Keratinocyte (primary cell): ENCODE results near the gene FRMD6. TPM values are rescaled to one million over a fixed set of nuclear protein-coding genes. Genes with fewer than 3 reads are reported as not detected.

Experiments
- DNase-seq: peaks from one replicate; pipeline ENCODE4 v3.0.0-alpha.2; 2011; ENCODE audit warnings: low read depth, missing footprints, low spot score
- FAIRE-seq: peaks from 2 replicates; lab custom pipeline; 2011; peaks lifted over from hg19 to GRCh38; lab: Jason Lieb, UNC
- H2AFZ ChIP-seq: 2 replicates; pipeline ENCODE4 v1.6.0; 2012; ENCODE audit warnings: low read length, control low read depth, inconsistent platforms; ENCODE audit not compliant: control insufficient read depth
- H3K27ac ChIP-seq: 2 replicates; pipeline ENCODE4 v1.5.1; 2011; ENCODE audit warnings: low read length; ENCODE audit not compliant: control insufficient read depth, insufficient read depth
- H3K27me3 ChIP-seq: 3 replicates; pipeline ENCODE4 v1.6.0; 2011; ENCODE audit warnings: low read length; ENCODE audit not compliant: control insufficient read depth, insufficient read depth; ENCODE audit errors: extremely low read depth
- H3K36me3 ChIP-seq, 2 experiments: 2 replicates in 1 of 2; 3 replicates in 1 of 2; pipeline ENCODE4 v1.5.1; 2011; ENCODE audit warnings: low read length in 2 of 2, mild to moderate bottlenecking in 1 of 2; ENCODE audit not compliant: control insufficient read depth in 2 of 2, insufficient read depth in 2 of 2; ENCODE audit errors: extremely low read depth in 1 of 2
- H3K4me1 ChIP-seq: 3 replicates; pipeline ENCODE4 v1.5.1; 2011; ENCODE audit warnings: low read length; ENCODE audit not compliant: control insufficient read depth, insufficient read depth; ENCODE audit errors: extremely low read depth
- H3K4me2 ChIP-seq: 3 replicates; pipeline ENCODE4 v1.6.0; 2011; ENCODE audit warnings: low read depth, low read length; ENCODE audit not compliant: control insufficient read depth, insufficient read depth; ENCODE audit errors: extremely low read depth
- H3K4me3 ChIP-seq, 3 experiments: fragments of 200-600 bp in 1 of 3; sonication (generic) in 1 of 3; 2 replicates in 2 of 3; 3 replicates in 1 of 3; pipeline ENCODE4 v1.5.1; 2011 to 2016; ENCODE audit warnings: low read length in 3 of 3, mild to moderate bottlenecking in 3 of 3, control low read depth in 2 of 3, inconsistent platforms in 1 of 3, low read depth in 1 of 3, mixed read lengths in 1 of 3, mixed run types in 1 of 3, moderate library complexity in 1 of 3; ENCODE audit not compliant: control insufficient read depth in 2 of 3, insufficient read depth in 2 of 3; ENCODE audit errors: extremely low read depth in 1 of 3
- H3K79me2 ChIP-seq: 2 replicates; pipeline ENCODE4 v1.6.0; 2012; ENCODE audit warnings: low read length; ENCODE audit not compliant: control insufficient read depth, insufficient read depth
- H3K9ac ChIP-seq: 3 replicates; pipeline ENCODE4 v1.6.0; 2011; ENCODE audit warnings: low read length; ENCODE audit not compliant: control insufficient read depth, insufficient read depth; ENCODE audit errors: extremely low read depth
- H3K9me1 ChIP-seq: 3 replicates; pipeline ENCODE4 v1.6.0; 2011; ENCODE audit warnings: low read length; ENCODE audit not compliant: control insufficient read depth, insufficient read depth; ENCODE audit errors: extremely low read depth
- H3K9me3 ChIP-seq: 2 replicates; pipeline ENCODE4 v1.5.1; 2012; ENCODE audit warnings: low read depth, low read length; ENCODE audit not compliant: control insufficient read depth
- H4K20me1 ChIP-seq: 3 replicates; pipeline ENCODE4 v1.6.0; 2011; ENCODE audit warnings: low read length; ENCODE audit not compliant: control insufficient read depth, insufficient read depth; ENCODE audit errors: extremely low read depth
- EZH2 ChIP-seq: IDR thresholded peaks from one replicate; pipeline ENCODE4 v1.6.1; 2012; ENCODE audit warnings: inconsistent platforms, mild to moderate bottlenecking, low read length, moderate library complexity
- dilution Hi-C: fragments of 300-500 bp; cut with MboI; formaldehyde crosslinking; loops from one replicate; pipeline ENCODE4 v1.7.0; 2020; ENCODE audit warnings: low sequenced_read_pairs; ENCODE audit not compliant: extremely low pct_ligation_motif_present
- polyA plus RNA-seq, 5 experiments: library from polyadenylated mRNA; depleted of rRNA in 3 of 5; stranded (reverse) in 3 of 5; stranded (forward) in 1 of 5; unstranded in 1 of 5; fragments of >200 nt; gene quantifications; 1 replicate in 1 of 5; 2 replicates in 3 of 5; 3 replicates in 1 of 5; pipeline versions ENCODE4 v1.2.1 to v1.2.3, GENCODE V29; 2011 to 2012; ENCODE audit warnings: missing spikeins in 2 of 5, low read depth in 1 of 5, low replicate concordance in 1 of 5
- TF ChIP-seq, protein P1 (sequence below), 3 experiments: IDR thresholded peaks in 1 of 3; conservative IDR thresholded peaks in 1 of 3; optimal IDR thresholded peaks in 1 of 3; 2 replicates in 2 of 3; 3 replicates in 1 of 3; pipeline versions ENCODE3 to v1.5.1; 2011; ENCODE audit warnings: low read length in 3 of 3, mild to moderate bottlenecking in 3 of 3, moderate library complexity in 2 of 3, control low read depth in 1 of 3, inconsistent platforms in 1 of 3; ENCODE audit not compliant: insufficient read depth in 2 of 3; ENCODE audit errors: extremely low read depth in 1 of 3

FRMD6 gene
- polyA plus RNA-seq, 1 donor (not counting 4 experiments of a cell fraction or from before 2014, with no cell fraction given), result 120 TPM

DNA sequence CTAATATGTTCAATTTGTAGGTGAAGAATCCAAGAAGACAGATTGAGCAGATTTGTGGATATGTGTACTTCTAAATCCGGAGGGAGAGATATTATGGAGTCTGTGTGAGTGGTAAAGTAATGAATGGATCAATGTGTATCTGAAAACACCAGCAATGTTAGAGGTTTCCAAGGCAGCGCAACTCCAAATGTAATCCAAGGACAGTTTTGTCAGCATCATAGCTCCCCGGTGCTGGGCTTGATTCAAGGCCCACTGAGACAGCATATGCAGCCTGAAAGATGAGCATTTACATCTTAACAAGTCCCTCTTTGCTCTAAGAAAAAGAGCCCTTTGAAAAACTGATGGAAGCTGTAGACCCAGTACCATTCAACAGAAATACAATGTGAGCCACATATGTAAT, 38.3 kb upstream of the FRMD6 start:
- Histone ChIP-seq H3K4me2 (no peak overlapping the region), H2AFZ (no peak overlapping the region), H3K9me1 (no peaks in the 10 kb centered on the region), H3K4me3 (no peak overlapping the region), H3K9ac (no peak overlapping the region), H3K27me3 (no peaks in the 10 kb centered on the region), H4K20me1 (peaks cover 11% of the 10 kb centered on the region), H3K27ac (no peak overlapping the region), H3K79me2 (peaks cover 55% of the 10 kb centered on the region), H3K36me3 (peaks cover 0 to 3% of the 10 kb centered on the region in 2 experiments), H3K4me1 (peaks cover 14% of the 10 kb centered on the region), H3K9me3 (no peaks in the 10 kb centered on the region)
- DNase-seq (no peak), FAIRE-seq (no peak)
- no peak for TF ChIP-seq EZH2
- TF ChIP-seq, protein P1, sequence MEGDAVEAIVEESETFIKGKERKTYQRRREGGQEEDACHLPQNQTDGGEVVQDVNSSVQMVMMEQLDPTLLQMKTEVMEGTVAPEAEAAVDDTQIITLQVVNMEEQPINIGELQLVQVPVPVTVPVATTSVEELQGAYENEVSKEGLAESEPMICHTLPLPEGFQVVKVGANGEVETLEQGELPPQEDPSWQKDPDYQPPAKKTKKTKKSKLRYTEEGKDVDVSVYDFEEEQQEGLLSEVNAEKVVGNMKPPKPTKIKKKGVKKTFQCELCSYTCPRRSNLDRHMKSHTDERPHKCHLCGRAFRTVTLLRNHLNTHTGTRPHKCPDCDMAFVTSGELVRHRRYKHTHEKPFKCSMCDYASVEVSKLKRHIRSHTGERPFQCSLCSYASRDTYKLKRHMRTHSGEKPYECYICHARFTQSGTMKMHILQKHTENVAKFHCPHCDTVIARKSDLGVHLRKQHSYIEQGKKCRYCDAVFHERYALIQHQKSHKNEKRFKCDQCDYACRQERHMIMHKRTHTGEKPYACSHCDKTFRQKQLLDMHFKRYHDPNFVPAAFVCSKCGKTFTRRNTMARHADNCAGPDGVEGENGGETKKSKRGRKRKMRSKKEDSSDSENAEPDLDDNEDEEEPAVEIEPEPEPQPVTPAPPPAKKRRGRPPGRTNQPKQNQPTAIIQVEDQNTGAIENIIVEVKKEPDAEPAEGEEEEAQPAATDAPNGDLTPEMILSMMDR (optimal IDR thresholded peaks at IDR 0.05 in 1 of 3, IDR thresholded peaks at IDR 0.05 in 1 of 3, conservative IDR thresholded peaks at IDR 0.05 in 1 of 3; ENCODE audit: extremely low read depth in 1 of 3, insufficient read depth in 2 of 3, low read length in 3 of 3), result no peak
- dilution Hi-C loops, result no loop called here

DNA sequence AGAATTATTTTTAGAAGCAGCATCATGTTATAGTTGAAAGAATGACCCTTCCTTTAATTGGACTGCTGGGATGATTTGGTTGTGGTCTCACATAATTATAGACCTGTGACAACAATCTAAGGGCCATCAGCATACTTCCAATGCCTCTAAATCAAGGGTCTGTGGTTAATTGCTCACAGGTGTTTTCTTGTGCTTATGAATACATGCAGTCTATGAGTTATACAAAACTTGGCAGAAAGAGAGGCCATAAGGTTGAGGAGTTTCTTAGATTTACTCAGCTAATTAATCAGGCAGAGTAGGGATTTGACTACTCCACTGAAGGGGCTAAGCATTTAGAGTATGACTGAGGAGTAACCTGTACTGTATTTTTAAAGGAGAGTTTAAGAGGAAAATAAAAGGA, 37.0 kb upstream of the FRMD6 start:
- no peak for DNase-seq
- H3K4me2 ChIP-seq, result no peak overlapping the region

More for the DNA sequence above, 37.0 kb upstream of the FRMD6 start:
- H3K9me3 ChIP-seq, result no peaks in the 10 kb centered on the region
- dilution Hi-C loops, result no loop called here
- H3K4me3 ChIP-seq, result no peak overlapping the region
- peaks cover 54% of the 10 kb centered on the region for H3K79me2 ChIP-seq
- H4K20me1 ChIP-seq, result peaks cover 11% of the 10 kb centered on the region
- H3K4me1 ChIP-seq, result peaks cover 14% of the 10 kb centered on the region
- no peaks in the 10 kb centered on the region for H3K27me3 ChIP-seq
- no peak overlapping the region for H3K9ac ChIP-seq
- H3K27ac ChIP-seq, result no peak overlapping the region
- TF ChIP-seq EZH2, result no peak
- TF ChIP-seq, protein P1 (optimal IDR thresholded peaks at IDR 0.05 in 1 of 3, IDR thresholded peaks at IDR 0.05 in 1 of 3, conservative IDR thresholded peaks at IDR 0.05 in 1 of 3; ENCODE audit: extremely low read depth in 1 of 3, insufficient read depth in 2 of 3, low read length in 3 of 3), result no peak
- no peaks in the 10 kb centered on the region for H3K9me1 ChIP-seq
- no peak overlapping the region for H2AFZ ChIP-seq
- peaks cover 0 to 4% of the 10 kb centered on the region in 2 experiments for H3K36me3 ChIP-seq
- peak; percentile 52 for FAIRE-seq
